ENCODE measurements around the gene SLC18B1.
"Not testable (repeated sequence)": the region's sequence is repeated elsewhere in the genome, so short reads cannot be mapped to it uniquely, and the experiment has no call there.

The SLC18B1 gene

GRCh38 chr6:132798869-132799538 lies 567 bp upstream of the SLC18B1 start:
- DNase-seq, result peak; percentile 63

DNA sequence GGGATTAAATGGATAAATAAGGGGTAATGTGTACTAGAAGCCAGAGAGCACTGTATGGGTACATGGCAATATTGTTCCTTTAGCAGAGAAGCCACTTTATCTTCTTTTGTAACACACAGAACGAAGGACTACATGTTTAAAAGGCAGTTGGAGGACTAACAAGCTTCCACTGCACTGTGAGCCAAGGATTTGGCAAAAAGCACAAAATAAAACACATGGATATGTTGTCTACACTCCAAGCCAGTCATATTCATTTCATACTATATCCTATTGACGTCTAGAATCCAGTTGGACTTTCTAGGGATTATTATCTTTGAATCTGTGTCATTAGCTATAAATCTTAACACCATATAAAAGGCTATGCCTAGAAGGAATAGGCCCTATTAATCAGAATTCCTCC lies 3.0 kb downstream of the SLC18B1 start:
- DNase-seq, result no peak

- DNase-seq, result no peak
These were observed 5.9 kb downstream of the SLC18B1 start for GRCh38 chr6:132792510-132792909.

GRCh38 chr6:132790450-132790849 lies 8.0 kb downstream of the SLC18B1 start:
- DNase-seq, result no peak

DNA sequence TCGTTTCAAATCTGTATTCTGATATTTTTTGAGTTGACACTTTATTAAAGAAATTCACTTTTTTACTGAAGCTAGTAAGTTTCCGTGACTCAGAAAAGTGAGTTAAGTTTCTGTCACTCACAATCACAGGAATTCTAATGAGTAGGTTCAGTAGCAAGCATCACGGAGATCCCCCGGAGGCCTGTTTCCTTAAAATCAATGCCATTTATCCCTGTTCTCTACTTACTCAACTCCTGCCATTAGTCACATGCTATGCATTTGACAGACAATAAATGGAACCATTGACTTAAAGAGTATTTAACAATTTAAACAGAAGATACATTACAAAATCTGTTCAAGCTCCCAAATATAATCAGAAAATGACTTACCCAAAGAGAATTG lies 9.1 kb downstream of the SLC18B1 start:
- DNase-seq, result no peak

- no peak for DNase-seq
These were observed 9.6 kb downstream of the SLC18B1 start for GRCh38 chr6:132788658-132789395.

DNA sequence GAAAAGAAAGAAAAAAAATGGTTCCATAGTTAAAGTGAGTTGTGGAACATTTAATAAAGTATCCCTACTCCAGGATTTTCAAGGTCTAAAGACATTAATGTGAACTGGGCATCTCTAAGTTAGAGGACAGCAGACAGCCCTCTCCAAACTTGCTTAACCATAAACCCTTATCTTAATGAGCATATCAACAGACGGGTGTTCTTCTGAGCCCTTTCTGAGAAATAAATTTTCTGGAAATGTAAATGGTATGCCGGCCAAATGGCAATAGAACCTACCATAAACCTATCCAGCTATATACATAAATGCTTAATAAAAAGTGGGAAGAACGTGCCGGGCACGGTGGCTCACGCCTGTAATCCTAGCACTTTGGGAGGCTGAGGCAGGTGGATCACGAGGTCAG lies 12.5 kb downstream of the SLC18B1 start:
- DNase-seq, result no peak

GRCh38 chr6:132780770-132781371 lies 17.6 kb downstream of the SLC18B1 start:
- no peak for DNase-seq

GRCh38 chr6:132777881-132778280 lies 20.6 kb downstream of the SLC18B1 start:
- not testable (repeated sequence) for DNase-seq

DNA sequence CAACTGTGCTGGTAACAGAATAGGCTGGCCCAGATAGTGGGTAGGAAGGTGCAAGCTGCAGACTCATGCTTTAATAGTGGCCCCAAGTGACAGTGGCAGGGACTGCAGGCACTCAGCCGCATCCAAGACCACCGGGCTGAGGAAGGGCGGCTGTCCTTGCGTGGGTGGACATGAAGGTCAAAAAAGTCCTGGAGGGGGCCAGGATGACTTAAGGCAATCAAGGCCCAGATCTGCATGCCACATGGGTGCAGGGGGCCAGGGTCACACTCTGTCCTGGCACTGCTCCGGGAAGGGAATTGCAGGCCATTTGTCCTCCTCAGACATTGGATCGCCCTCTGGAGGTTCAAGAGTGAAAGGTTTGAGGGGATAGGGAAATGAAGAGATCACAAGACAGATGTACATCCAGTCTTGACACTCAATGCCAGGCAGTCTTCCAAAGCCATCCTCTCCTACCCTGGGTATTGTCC lies 30.4 kb downstream of the SLC18B1 start:
- peak; percentile 29 for DNase-seq

DNA sequence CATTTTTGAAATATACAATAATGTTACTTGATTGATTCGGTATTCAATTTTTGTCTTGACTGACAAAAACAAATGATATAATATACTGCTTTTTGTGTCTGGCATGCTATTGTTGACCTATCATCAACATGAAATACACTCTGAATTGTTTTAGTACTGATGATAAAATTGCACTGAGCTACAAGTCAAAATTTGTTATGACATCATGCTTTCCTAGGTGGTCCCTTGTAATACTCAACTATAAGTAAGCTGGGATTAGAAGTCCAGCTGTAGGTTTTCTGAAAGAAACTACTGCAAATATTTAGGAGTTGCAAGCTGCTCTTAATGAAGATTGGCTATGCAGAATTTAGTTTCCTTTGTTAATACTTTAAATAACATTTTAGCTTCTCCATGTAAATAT lies 32.9 kb downstream of the SLC18B1 start:
- DNase-seq, result no peak

- DNase-seq, result no peak
These were observed 34.1 kb downstream of the SLC18B1 start for GRCh38 chr6:132764370-132764769.

GRCh38 chr6:132763269-132763668 lies 35.2 kb downstream of the SLC18B1 start:
- DNase-seq, result peak; percentile 45

DNA sequence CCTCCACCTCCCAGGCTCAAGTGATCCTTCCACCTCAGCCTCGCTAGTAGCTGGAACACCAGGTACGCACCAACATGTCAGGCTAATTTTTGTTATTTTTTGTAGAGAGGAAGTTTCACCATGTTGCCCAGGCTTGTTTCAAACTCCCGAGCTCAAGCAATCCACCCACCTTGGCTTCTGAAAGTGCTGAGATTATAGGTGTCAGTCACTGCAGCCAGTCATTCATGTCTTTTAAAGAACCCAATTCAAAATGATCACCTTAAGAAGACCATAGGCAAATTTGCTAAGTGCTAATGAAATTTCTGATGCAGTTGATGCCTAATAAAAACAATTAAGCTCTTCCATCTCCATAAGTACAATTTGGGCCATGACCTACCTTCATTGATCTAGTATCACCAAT lies 38.2 kb downstream of the SLC18B1 start:
- no peak for DNase-seq

DNA sequence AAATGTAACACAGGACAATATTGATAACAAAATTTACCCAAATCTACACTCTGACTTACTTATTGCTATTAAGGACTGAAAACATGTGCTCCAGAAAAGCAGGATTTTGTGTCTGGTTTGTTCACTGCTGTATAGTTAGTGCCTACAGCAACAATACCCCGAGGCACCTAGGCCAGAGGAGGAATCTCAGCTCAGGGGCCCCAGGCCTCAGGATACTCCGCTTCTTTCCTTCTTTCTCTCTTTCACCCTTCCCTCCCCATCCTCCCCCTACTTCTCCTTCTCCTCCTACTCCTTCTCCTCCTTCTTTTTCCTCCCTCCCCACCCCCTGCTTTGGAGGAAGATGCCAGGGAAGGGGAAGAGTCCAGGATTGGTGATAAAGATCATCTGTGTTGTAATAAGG lies 39.7 kb downstream of the SLC18B1 start:
- no peak for DNase-seq

DNA sequence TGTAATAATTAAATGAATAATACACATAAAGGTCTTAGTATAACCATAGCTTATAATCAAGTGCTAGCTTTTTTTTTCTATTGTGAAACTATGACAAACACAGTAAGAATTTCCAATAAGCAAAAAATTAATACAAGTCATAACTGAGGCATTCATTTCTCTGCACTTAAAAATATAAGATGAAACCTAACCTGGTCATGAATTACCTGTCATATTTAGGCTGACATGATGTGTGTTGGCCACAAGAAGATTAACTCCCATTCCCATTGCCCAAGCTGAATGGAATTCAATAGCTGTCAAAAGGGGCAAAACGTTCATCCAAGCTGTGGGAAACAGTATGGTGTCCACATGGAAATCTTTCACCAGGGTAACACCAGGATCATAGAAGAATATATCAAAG lies 46.2 kb downstream of the SLC18B1 start:
- no peak for DNase-seq

DNA sequence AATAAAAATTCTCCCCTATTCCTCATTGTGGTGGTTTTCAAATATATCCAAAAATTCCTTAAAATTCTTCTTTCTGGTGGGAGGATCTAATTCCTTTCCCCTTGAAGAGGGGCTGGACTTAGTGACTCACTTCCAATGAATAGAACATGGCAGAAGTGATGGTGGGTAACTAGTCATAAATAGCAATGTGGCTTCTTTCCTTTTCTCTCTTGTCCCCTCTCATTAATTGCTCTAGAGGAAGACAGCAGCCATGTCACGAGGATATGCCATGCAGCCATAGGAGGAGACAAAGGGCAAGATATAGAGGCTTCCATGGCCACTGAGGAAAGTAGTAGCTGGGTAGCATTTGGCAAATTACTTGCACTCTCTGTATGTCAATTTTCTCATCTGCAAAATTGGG lies 46.6 kb downstream of the SLC18B1 start:
- no peak for DNase-seq

DNA sequence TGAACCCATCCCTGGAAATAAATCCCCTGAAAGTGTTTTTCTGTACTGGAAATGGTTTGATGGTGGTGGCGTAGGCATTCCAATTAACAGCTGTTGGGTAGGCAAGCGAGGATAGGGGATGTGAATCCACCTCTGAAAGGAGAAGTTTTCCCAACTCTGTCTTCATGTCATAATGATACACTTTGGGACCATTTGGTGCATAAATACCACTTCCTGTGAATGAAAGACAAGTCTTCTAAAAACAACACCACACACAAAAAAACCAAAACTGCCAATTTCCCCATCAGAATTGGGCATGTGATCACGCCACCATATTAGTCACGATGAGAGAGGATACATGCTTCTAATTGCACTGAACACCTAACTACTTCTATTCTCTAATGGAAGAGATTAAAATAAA lies 47.1 kb downstream of the SLC18B1 start:
- no peak for DNase-seq

GRCh38 chr6:132750455-132751248 lies 47.8 kb downstream of the SLC18B1 start:
- DNase-seq, result no peak

- DNase-seq, result peak; percentile 3
These were observed 49.3 kb downstream of the SLC18B1 start for GRCh38 chr6:132749111-132749510.

- no peak for DNase-seq
These were observed 50.0 kb downstream of the SLC18B1 start for GRCh38 chr6:132748446-132748845.

- DNase-seq, result peak; percentile 7
These were observed 52.4 kb downstream of the SLC18B1 start for GRCh38 chr6:132746048-132746447.

- DNase-seq, result no peak
These were observed 55.9 kb downstream of the SLC18B1 start for GRCh38 chr6:132742495-132742894.
